GM04504 (cell line): ENCODE measurements around the gene STAT1.

Source experiments
- DNase-seq: peaks from one replicate; pipeline ENCODE4 v3.0.0-alpha.2; 2012; ENCODE audit warnings: low read depth

The STAT1 gene

DNA sequence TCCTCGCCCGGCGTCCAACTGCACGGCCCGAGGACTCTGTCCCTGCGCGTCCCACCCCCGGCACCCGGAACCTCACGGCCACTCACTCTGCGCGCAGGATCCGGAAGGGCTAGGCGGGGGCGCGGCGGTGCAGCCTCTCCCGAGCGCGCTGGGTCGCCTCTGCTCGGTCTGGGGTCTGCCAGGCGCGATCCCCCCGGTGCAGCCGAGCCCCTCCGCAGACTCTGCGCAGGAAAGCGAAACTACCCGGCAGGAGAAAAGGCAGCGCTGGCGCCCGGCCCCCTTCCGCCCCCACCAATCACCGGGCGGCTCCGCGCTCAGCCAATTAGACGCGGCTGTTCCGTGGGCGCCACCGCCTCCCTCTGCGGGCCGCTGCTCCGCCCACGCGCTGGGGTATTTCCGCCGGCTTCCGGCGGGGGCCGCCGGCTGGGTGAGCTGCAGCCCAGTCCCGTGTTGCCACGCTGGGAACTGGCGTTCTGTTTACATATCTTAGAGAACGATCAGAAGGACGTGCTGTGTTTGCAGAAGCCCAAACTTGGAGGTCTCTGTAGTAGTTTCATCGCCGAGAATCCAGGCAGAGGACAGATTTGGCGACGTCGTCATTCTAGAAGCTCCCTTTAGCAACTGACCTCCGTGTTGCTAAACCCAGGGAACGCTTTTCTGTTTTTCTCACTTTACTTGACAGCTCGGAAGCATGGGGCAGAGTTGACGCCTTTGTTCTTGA, at the start of gene STAT1:
Gene STAT1 (minus strand): TSS at position 240 of the 721 bp plus-strand sequence. CDS start 4,168 bp downstream, outside the sequence.
- peak; percentile 87 for DNase-seq

DNA sequence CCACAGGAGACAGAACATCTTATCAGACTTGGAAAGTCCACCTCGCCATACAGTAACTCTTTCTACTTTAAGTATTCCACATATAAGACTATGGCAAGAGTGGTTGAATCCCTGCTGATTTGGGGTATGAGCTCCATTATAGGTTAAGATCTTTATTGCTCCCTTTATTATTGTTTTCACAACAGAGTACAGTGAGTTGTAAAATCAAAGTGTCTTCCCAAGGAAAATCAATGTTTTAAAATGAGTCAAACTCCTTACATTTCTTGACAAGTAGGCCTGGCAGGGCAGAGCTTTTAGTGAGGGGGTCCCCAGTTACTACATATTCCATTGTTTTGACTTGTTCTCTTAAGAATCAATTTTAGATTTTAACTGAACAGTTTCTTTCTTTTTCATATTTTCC, 49.6 kb upstream of the STAT1 start:
- DNase-seq: no peak

DNA sequence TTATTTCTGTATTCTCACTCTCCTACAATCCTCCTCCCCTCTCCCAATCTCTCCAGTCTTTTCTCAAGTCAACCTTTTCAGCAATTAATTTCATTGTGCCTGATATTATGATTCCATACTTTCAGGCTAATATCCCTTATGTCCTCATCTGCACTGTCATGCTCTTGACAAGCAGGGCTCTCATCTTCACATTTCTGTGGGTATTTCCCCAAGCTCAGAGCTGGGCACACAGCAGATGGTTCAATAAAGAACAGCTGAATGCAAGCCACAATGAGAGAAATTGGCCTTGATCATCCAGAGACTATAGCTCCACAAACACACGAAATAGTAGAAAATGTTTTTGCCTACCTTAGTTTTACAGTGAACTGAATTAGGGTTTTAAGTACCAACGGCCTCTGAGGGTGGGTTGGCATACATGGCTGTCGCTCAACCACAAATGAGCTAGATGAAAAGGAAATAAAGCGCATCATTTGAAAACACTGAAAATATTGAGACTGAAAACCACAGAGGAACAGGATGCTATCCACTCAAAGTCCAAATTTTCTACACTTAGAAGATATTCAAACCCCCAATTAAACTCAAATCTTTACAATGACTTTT, 47.5 kb upstream of the STAT1 start:
- DNase-seq: no peak

DNA sequence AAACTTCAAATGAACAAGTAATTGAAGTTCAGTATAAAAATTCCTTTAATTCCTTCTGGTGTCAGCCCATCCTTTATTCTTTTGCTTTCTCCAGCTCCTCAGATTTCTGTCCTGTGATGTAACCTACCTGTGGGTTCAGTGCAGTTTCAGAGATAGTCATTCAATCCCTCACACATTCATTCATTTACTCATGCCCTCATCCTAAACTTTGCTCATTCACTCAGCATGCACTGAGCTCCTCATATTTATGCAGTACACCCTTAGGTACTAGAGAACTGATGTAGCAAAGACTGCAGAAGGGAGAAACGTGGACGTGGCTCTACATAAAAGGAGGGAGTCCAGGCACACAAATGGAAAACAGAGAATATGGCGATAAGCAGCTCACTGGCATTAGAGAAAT, 45.3 kb upstream of the STAT1 start:
- no peak for DNase-seq

DNA sequence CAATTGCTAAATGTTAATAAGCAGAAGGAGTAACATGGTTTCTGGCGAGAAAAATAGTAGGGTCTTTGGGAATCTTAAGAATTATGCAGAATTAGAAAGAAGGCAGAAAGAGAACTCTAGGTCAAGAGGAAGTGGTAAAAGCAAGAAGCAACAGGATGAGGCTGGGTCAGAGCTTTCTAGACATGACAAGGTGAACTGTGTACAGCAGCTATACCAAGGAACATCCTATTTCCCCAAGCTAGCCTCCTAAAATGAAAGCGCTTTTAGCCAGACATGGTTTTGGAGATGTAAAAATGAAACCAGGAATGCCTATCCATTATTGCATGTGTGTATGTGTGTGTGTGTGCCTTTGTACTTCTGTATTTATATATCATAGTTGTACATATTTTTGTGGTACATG, 42.3 kb upstream of the STAT1 start:
- DNase-seq: no peak

DNA sequence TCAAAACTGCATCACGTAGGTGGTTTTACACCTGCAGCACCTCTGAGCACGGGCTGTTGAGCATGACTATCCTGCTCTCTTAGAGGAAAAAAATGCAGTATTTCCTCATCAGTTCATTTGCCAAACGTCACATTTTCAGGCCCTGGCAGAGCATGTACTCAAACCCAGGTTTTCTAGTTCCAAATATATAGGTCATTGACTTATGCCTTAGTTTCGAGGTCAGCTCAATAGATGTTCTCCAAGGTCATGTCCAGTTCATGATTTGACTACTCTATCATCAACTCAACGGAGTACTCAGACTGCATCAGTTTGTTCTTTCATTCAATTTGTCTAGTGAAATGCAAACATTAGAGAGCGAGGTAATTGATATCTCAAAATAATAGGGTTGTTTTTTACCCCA, 39.3 kb upstream of the STAT1 start:
- no peak for DNase-seq

DNA sequence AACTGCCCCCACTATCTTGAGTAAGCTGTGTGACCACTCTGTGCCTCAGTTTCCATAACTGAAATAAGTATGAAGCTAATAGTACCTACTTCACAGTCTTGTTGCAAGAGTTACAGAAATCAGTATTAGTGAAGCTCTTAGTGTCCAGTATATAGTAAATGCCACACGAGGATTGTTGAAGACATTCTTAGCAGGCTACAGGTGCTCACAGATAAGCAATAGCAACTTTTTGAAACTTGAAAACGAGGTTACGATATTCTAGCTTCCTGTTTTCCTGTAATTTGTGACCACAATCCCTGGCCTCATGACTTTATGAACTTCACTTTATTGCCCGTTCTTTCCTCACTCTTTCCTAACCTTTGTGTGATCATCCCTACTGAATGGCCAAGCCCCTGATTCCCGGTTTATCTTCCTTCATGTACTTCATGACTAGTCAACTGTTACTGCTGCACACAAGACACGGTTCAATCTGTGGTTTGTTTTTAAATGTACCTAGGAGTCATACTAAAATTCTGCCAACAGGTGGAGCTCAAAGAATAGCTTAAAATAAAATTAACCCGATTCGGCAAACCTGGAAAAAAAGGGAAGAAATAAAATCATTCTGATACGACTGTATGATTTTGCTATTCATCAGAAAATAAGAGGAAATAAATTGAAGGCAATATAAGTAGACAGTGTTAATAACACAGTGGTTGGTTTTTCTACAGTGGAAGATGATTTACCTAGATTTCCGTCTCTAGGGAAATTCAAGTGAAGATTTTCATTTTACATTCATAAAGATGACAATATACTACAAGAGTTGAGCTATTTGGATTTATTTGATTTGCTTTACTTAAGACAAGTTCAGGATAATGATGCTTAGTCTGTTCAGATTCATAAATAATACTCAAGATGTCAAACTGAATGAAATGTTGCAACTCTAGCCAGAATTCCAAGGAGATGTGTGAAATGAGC, 38.1 kb upstream of the STAT1 start:
- no peak for DNase-seq

DNA sequence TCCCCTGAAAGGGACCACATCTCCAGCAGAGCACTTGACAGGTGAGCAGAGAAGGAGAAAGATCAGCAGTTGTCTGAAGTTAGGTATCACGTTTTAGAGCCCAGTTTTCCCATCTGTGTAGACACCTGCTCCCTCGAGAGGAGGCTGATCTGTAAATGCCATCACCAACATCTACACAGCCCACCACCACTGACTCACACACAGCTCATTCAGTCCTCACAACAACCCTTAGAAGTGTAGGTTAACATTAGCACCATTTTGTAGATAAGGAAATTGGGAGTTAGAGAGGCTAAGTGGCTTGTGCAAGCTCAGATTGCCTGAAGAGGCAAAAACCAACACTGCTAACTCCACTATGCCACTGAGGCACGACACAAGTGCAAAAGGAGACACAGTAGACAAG, 37.2 kb upstream of the STAT1 start:
- no peak for DNase-seq

DNA sequence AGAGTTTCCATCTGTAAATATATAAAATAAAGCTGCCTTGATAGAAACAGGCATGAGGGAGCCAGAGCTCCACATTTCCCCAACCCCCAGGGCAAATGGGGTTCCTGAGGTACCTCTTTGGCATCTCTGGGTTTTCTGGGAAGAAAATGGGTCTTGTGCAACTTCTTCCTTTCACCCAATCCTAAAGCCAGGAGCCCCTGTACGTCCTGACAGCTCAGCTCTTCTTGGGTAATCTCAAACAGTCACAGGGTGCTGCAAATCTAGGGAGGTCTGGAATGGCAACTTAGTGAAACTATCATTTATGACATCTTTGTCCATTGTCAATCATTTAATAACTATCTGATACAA, 36.6 kb upstream of the STAT1 start:
- DNase-seq: peak; percentile 80

DNA sequence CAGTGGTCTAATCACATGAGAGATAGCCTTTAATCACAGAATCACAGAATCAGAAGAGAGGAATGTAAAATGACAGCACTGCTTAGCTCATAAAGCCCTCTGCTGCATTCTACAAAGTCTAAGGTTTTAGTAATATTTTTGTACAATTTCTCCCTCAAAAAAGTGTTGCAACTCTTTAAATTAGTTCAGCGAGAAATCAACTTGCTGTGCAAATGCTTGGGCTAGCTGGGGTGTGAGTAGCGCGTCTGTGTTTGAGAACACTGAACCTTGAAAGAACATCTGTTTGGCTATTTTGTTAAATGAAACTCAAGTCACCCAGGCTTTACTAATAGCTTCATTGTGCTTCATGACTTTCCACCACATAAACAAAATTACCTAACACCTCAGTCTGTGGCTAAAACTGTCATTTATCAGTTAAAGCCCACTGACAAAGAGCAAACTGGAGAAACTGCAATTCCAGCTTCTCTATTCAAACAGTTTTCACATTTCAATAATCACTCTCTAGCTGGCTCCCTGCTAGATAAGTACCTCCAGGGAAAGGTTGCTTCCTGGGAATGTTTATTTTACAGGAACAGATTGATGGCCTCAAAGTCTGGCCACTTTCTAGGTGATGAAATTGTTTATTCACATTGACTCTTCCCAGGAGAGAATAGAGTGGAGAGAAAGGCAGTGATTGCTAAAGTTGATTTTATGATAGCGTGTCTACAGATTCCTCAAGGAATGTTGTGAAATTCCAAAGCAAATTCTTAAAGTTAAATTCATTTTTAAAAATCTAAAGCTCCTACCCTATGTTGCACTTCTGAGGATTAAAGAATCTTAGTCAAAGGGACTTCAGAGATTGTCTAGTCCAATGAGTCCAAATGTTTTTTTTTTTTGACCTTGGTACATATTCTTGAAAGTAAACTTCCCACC, 36.0 kb upstream of the STAT1 start:
- DNase-seq: peak; percentile 89

DNA sequence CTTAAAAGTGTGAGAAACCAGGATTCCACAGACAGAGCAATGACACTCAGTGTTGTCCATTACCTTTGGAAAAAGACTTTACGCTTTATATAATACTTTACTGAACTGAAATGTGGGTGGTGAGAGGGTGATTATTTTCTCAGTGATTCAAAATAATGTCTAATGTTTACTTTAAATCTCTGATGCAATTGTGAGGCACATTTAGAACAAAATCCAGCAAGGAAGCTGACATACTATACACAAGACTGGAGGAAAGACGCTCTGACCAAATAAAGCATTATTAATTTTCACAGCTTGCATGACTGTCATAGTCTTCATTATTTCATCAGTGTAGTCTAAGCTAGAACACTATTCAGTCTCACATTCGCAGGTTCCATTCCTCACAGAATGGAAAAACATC, 34.1 kb upstream of the STAT1 start:
- DNase-seq: no peak

DNA sequence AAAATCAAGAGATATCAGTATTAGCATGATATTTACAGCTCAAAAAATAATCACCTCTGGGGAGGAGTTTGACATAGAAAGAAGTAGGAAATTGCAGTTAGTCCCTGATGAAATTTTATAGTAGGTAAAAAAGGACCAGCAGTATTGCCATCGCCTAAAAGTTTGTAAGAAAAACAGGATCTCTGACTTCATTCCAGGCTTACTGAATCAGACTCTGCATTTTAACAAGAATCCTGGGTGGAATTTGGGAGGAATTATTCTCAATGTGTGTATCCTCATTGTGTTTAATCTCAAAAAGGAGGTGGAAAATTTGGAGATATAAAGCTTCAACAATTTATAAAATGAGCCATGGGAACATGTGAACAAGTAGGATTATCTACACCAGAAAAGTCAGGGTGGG, 31.2 kb upstream of the STAT1 start:
- no peak for DNase-seq

DNA sequence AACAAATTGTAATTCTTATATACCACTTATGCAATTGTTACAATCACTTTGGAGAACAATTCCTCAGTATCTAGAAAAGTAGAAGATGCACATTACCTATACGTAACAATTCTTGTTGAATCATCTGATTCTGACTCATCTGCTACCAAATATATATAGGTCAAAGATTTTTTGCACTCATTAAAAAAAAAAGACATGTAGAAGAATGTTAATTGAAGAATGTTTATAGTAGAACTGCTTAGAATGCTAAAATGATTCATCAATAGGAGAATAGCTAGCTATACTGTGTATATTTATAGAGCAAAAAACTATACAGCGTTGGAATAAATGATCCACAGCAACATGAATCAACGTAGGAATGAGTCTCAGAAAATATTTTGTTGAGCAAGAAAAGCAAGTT, 29.5 kb upstream of the STAT1 start:
- no peak for DNase-seq

DNA sequence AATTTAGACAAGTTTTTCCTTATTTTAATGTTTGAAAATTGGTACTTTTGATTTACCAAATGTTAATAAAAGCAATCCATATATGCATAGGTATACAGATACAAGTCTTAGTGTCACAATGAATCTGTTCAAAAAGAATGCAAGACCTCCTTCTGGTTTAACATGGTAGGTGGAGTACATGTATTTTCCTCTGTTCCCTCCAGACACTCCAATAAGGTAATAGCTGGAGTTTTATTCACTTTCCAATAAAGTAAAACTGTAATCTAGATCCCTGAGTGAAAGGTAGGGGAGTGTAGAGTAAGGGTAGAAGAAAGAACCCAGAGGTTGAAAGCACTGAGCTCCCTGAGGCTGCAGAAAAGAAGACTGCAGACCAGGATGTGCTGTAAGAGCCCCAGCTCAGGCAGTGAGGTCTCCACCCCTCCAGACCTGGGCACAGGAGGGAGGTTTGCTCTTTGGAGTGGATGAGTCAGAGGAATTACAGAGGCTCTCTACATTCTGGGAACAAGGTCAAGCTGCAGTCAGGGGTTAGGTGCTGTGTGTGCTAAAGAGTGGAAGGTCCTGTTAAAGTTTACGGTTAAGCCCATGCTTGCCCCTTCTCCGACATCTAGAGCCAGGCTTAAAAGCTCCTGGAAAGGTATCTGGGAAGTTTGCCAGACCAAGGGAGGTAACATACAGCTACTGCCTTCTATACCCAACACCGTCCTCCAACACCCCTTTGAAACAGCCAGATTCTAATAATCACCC, 27.6 kb upstream of the STAT1 start:
- DNase-seq: no peak

DNA sequence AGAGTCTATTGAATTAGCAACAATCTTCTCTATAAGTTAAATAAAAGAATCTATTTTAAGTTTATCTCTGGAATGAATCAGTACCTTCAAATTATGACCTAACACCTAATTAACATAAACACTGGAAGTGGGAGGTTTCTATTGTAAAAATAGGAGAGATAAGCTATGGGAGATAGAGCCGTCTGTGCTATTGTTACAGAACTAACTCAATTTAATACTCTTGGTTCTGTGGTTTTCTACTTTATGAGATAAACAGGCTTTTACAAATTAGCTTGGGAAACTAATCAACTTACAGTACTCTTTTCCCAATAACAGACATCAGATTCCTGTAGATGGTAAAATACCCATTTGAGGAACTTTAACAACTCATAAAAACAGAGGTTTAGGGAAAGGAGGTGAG, 25.6 kb upstream of the STAT1 start:
- DNase-seq: no peak

DNA sequence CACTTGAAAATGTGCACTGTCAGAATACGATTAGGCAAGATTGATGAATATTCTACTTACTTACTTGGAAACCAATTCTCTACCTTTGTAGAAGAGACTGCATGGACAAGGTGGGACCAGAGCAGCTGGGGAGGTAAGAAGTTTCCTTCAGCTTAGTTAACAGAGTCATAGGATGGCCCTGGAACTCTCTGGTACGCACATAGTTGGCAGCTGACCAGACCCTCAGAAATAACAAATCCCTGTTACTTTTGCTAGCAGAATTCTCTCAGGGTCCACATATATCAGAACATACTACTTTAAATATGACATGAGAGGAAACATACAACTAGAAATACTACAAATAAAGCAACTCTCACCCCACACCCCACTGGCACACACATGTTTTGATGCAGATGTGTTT, 24.8 kb upstream of the STAT1 start:
- DNase-seq: no peak

DNA sequence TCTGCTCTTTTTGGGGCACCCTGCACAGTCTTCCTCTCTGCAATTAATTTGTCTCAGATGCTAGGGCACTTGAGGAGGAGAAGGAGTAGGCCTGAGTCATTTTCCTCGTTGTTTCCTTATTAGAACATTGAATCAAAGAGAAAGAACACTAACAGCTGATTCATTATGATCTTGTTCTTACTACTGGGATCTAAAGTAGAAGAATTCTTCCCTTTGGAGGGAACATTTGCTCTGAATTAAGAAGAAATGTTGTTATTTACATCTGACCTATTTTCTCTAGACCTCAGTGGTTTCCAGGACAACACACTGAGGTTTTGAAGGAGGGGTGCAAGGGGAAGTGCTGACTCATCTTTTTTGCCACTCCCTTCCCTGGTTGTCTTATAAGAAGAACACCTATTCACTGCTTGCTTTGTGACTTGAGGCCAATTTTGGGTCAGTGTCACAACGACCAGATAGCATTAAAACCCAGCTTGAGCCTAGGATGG, 24.3 kb upstream of the STAT1 start:
- peak; percentile 82 for DNase-seq

DNA sequence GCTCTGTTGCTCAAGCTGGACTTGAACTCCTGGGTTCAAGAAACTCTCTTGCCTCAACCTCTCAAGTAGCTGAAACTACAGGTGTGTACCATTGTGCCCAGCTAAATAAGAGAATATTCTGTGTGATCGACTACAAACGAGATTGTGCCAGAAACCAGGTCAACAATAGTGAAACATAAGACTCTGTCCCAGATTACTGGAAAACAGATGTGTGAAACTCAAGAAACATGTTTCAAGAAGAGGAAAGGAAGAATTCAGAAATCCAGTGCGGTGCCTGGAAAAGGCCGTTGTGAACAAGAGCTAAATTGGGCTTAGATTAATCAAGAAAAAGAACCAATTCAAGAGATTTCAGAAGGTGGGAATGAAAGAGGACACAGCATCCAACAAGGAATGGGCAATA, 23.4 kb upstream of the STAT1 start:
- DNase-seq: no peak

DNA sequence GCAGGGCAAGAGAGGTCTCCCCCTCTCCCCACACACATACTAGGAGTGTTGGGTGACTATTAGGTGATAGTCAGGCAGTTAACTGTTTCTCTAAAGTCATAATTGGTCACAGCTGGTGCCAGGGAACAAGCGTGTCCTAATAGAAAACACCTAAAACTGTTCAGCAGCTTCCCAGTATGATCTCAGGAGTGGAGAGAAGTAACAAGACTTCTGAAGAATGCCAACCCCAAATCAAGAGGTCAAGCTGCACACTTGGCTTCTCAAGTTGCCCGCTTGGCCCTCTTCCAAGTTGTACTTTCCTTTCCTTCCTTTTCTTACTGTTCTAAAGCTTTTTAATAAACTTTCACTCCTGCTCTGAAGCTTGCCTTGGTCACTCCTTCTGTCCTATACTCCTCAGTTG, 22.4 kb upstream of the STAT1 start:
- DNase-seq: no peak

DNA sequence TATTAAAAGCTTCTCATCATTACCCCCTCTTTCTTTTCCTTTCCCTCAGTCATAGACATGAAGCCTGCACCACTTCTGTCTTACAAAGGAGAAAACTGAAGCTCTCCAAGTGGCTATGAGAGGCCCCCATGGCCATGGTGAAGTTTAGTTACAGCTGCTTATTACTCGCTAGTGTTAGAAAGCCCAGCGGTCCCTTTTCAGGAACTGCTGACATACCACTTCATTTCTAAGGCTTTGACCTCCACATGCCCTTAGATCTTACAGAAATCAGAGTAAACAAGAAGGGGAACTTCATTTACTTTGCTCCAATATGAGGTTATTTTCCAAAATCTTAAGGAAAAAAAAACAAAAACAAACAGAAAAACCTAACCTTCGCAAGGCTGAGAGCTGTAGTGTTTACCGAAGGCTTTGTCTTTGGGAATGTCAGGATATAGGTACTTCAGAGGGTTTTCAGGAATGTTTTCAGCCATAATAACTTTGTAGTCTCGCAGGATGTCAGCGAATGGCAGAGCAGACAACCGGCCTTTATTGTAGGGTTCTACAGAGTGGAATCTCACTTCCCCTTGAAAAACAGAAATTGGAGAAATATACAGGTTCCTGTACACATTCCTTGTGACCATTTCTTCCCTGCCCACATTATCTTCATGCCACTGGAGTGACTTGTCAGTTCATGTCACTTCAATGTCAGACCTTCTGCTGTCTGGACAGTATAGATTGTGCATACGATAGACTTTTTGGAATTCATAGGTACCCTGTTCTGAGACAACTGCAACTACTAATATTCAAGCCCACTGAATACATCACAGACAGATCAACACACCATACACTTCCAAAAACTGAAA, 18.8 kb upstream of the STAT1 start:
- no peak for DNase-seq
